GDM1 (cell line): ENCODE results near the gene OR2AT4.
"Not testable (repeated sequence)": the region's sequence is repeated elsewhere in the genome, so short reads cannot be mapped to it uniquely, and the experiment has no call there.

Source experiments
- DNase-seq: peaks from one replicate; lab custom pipeline; 2025; lab: John Stamatoyannopoulos, UW

Gene OR2AT4

GRCh38 chr11:75068559-75068958 is 28.1 kb downstream of the OR2AT4 start:
- DNase-seq, result no peak

DNA sequence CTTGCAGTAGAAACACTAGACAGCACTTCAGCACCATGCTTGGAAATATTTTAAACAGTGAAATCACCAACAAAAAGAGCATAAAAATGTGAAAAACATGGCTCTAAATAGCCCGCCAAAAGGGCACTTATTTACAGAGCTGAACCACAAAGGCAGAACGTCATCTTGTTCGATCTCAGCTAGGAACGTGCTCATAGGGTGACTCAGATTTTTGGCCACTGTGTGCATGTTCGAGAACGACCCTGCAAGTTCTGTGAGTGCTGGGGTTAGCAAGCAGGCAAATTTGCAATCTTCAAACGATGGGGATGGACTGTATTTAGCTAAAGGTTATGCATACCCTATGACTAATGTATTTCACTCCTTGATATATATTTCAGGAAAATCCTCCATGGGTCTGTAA is 30.6 kb downstream of the OR2AT4 start:
- DNase-seq, result no peak

GRCh38 chr11:75063741-75064314 is 32.8 kb downstream of the OR2AT4 start:
- no peak for DNase-seq

- DNase-seq, result no peak
Measured at GRCh38 chr11:75059299-75059698, 37.4 kb downstream of the OR2AT4 start.

GRCh38 chr11:75056814-75057213 is 39.9 kb downstream of the OR2AT4 start:
- DNase-seq, result no peak

GRCh38 chr11:75055511-75055910 is 41.2 kb downstream of the OR2AT4 start:
- DNase-seq, result no peak

DNA sequence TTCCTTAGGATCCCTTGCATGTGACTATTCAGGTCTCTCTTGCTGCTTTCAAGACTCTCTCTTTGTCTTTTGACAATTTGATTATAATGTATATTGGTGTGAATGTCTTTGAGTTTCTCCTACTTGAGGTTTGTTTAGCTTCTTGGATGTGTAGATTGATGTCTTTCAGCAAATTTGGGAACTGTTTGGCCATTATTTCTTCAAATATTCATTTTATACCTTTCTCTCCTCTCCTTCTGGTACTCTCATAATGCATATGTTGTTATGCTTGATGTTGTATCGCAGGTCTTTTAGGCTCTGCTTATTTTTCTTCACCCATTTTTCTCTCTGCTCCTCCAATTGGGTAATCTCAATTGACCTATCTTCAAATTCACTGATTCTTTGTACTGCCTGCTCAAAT is 44.2 kb downstream of the OR2AT4 start:
- no peak for DNase-seq

DNA sequence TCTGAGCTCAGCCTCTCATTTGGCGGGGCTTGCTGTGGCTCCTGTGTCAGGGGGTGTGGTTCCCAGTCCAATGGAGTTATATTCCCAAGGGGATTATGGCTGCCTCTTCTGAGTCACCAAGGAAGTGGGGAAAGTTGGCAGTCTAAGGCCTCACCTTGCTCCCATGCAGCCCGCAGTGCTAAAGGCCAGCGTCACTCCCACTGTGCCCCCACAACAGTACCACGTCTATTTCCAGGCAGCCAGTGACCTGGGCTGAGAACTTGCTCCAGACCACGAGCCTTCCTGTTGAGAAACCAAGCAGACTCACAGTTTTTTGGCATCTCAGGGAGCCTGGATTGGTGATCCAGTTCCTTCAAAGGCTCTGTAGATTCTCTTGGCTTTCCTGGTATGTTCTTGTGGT is 45.6 kb downstream of the OR2AT4 start:
- DNase-seq, result no peak

- no peak for DNase-seq
Measured at GRCh38 chr11:75050516-75050915, 46.2 kb downstream of the OR2AT4 start.

DNA sequence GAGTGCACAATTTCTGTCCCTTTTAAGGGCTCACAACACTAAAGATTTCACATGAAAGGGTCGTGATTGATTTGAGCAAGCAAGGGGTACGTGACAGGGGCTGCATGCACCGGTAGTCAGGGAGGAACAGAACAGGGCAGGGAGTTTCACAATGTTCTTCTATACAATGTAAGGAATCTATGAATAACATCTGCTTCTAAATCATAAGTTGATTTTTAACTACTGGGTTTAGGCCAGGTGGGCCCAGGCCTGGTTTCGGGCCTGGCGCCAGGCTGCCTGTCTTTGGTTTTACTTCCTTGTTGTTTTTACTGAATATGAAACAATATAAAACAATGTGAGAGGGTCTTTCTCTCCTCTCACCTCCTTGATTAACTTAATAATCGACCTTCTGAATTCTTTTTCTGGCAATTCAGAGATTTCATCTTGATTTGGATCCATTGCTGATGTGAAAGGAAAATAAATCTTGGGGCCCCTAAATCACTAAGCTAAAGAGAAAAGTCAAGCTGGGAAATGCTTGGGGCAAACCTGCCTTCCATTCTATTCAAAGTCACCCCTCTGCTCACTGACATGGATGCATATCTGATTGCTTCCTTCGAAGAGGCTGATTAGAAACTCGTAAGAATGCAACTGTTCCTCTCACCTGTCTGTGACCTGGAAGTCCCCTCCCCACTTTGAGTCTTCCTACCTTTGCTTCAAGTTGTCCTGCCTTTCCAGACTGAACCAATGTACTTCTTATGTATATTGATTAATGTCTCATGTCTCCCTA is 47.0 kb downstream of the OR2AT4 start:
- DNase-seq, result not testable (repeated sequence)

DNA sequence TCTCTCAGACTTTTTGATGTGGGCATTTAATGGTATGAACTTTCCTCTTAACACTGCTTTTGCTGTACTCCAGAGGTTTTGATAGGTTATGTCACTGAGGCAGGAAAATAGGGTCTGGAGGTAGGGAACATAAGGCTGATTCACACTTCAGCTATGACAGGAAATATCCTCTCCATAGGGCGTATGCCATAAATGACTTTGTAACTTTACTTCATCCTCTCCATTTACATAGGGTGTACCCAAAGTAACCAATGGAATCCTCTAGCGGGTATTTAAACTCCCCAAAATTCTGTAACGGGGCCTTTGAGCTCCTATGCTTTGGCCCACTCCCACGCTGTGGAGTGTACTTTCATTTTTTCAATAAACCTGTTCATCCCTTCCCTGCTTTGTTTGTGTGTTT is 49.5 kb downstream of the OR2AT4 start:
- DNase-seq, result no peak

DNA sequence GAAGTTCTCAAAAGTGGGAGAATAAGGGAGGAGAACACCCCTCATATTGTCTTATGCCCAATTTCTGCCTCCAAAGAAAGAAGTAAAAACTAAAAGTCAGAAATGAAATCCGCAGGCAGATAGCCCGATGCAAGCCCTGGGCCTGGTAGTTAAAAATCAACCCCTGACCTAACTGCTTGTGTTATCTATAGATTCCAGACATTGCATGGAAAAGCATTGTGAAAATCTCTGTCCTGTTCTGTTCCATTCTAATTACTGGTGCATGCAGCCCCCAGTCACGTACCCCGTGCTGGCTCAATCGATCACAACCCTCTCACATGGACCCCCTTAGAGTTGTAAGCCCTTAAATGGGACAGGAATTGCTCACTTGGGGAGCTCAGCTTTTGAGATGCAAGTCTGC is 50.0 kb downstream of the OR2AT4 start:
- DNase-seq, result not testable (repeated sequence)

GRCh38 chr11:75044381-75045170 is 52.1 kb downstream of the OR2AT4 start:
- not testable (repeated sequence) for DNase-seq

DNA sequence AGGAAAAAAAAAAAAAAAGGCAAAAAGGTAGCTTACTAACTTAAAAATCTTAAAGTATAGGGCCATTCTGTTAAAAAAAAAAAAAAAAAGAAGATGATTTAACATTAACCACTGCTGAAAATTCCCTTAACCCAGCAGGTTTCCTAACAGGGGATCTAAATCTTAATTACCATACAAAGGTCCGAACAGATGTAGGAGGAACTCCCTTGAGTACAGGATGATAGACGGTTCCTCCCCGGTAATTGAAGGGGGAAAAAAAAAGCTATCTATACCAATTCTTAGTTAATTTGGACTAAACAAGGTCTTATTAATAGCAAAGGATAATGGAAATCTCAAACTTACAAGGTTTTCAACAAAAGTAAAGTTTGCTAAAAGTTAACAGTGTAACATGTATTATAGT is 54.9 kb downstream of the OR2AT4 start:
- DNase-seq, result not testable (repeated sequence)

- no peak for DNase-seq
Measured at GRCh38 chr11:75041263-75041662, 55.4 kb downstream of the OR2AT4 start.

DNA sequence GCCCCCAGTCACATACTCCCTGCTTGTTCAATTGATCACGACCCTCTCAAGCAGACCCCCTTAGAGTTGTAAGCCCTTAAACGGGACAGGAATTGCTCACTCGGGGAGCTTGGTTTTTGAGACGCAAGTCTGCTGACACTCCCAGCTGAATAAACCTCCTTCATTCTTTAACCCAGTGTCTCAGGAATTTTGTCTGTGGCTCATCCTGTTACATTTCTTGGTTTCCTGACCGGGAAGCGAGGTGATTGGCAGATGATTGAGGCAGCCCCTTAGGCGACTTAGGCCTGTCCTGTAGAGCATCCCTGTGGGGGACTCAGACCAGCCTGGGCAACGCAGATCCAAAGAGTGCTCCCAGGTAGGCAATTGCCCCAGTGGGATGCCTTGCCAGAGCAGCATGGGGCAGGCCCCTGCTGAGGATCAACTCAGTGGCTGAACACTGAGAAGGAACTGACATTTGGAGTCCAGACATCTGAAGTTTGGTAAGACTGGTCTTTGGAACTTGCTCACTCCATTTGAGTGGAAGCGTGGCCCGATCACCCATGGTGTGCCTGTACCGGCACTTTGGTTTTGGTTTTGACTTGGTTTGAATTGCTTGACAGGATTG is 56.4 kb downstream of the OR2AT4 start:
- no peak for DNase-seq

GRCh38 chr11:75035911-75036565 is 60.6 kb downstream of the OR2AT4 start:
- DNase-seq, result no peak

GRCh38 chr11:75035256-75035655 is 61.4 kb downstream of the OR2AT4 start:
- DNase-seq, result no peak

DNA sequence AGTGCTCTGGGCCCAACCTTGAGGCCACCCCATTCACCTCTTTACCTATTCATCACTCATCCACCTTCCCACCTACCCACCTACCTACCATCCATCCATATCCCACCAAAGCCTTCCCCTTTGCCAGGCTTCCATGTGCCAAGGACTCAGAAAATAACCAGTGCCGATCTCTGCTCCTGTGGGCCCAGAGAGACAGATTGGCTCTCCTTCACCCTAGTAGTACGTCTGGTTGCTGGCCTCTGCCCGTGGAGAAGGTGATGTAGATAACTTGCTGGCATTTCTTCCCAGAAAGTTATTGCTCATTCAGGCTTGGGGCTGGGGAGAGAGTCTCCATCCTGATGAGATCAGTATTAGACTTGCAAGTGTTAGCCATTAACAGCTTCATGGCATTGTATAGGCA is 62.8 kb downstream of the OR2AT4 start:
- DNase-seq, result no peak

DNA sequence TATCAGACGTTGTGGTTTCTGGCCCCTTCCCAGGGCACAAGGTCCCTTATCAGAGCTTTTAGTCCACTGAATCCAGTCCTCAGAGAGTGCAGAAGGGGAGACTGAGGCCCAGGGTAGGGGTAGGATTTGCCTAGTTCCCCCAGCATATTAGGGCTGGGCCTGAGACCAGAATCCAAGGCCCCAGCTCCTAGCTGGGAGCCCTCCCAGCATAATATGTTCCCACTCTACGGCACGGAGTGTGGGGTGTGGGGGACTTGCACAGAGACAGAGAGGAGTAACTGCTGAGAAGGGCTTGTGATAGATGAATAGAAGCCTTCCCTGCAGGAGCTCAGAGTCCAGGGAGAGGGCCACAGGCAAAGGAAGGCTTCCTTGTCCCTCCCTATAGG is 64.1 kb downstream of the OR2AT4 start:
- DNase-seq, result no peak

DNA sequence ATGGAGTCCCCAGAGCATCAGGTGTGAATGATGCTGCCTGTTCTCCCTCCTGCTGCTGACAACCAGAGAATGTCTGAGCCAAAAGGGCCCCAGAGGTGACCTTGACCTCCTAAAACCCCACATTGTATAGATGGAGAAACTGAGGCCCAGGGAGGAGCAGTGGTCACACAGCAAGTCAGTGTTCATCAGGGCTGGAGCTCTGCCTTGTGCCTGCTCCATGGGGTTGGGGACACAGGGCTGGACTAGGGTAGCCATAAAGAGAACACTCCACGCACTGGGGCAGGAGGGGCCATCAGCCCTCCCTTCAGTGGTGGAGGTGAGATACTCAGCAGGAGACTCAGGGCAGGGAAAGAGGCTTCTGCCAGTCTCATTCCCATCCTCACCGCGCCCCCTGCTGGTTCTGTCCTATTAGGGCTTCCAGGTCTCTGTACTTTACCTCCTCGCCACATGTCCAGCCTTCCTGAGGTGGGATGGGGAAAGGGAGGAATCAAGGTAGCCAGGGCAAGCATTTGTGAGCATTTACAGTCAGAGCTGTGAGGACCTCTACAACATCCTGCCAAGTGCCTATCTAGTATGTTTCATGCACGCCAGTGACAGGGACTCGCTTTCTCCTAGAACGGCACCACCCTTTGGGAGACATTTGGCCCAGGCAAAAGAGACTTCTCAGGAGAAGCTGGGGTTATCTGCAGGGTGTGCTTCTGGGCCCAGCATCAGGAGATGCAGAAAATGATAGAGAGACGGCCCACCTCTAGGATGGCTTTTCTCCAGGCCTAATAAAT is 64.7 kb downstream of the OR2AT4 start:
- DNase-seq, result peak; percentile 21
